MG63 (cell line): ENCODE data around the gene CASS4. TPM values are rescaled to one million over a fixed set of nuclear protein-coding genes. Genes with fewer than 3 reads are reported as not detected.

ENCODE experiments used
- DNase-seq: peaks from one replicate; pipeline ENCODE4 v3.0.0-alpha.2; 2020
- H3K27me3 ChIP-seq: fragments of 250-450 bp; sonication (Bioruptor Pico); 2 replicates; pipeline ENCODE4 v1.5.1; 2020; ENCODE audit warnings: mild to moderate bottlenecking, moderate library complexity
- H3K36me3 ChIP-seq: fragments of 250-450 bp; sonication (Bioruptor Pico); 2 replicates; pipeline ENCODE4 v1.5.1; 2020; ENCODE audit warnings: mild to moderate bottlenecking, moderate library complexity
- H3K4me3 ChIP-seq: fragments of 250-450 bp; sonication (Bioruptor Pico); 2 replicates; pipeline ENCODE4 v1.5.1; 2020; ENCODE audit warnings: mild to moderate bottlenecking, moderate library complexity
- H3K9me3 ChIP-seq: fragments of 250-450 bp; sonication (Bioruptor Pico); 2 replicates; pipeline ENCODE4 v1.5.1; 2020; ENCODE audit warnings: mild to moderate bottlenecking, moderate library complexity
- total RNA-seq: library from RNA; depleted of rRNA; stranded (reverse); fragments of >200 nt; shearing (Covaris generic); gene quantifications from 2 replicates; pipeline ENCODE4 v1.2.3, GENCODE V29; 2014; ENCODE audit warnings: low replicate concordance; rRNA removed

The CASS4 gene
- total RNA-seq, 1 experiment from 2014 or later: 0.07 TPM

- H3K4me3 ChIP-seq: no peak overlapping the region
- H3K9me3 ChIP-seq: no peaks in the 10 kb centered on the region
- H3K36me3 ChIP-seq: peaks cover 12% of the 10 kb centered on the region
- no peaks in the 10 kb centered on the region for H3K27me3 ChIP-seq
- no peak for DNase-seq
Observed at GRCh38 chr20:56504373-56505005, 92.4 kb downstream of the CASS4 start.

GRCh38 chr20:56506103-56506502 lies 94.0 kb downstream of the CASS4 start:
- H3K27me3 ChIP-seq: no peaks in the 10 kb centered on the region
- no peak for DNase-seq
- H3K36me3 ChIP-seq: peaks cover 15% of the 10 kb centered on the region
- no peak overlapping the region for H3K4me3 ChIP-seq
- H3K9me3 ChIP-seq: no peaks in the 10 kb centered on the region

Other genes starting within 250 kb of the CASS4 start
- gene MC3R, start 163.5 kb upstream of the CASS4 start, total RNA-seq: not detected in 2 replicates
- 12.2 and 14.0 TPM in 2 replicates for gene FAM210B, start 53.3 kb upstream of the CASS4 start, total RNA-seq
- gene AURKA, start 20.0 kb upstream of the CASS4 start, total RNA-seq: 86.4 and 130 TPM in 2 replicates
- gene CSTF1, start 19.6 kb upstream of the CASS4 start, total RNA-seq: 68.6 and 135 TPM in 2 replicates
- 163 and 171 TPM in 2 replicates for gene RTF2, start 56.4 kb downstream of the CASS4 start, total RNA-seq
- gene FAM209A, start 112.5 kb downstream of the CASS4 start, total RNA-seq: not detected in 2 replicates
- not detected in 2 replicates for gene FAM209B, start 121.0 kb downstream of the CASS4 start, total RNA-seq
- gene TFAP2C, start 217.0 kb downstream of the CASS4 start, total RNA-seq: 1.6 and 2.6 TPM in 2 replicates